ENCODE measurements around the gene ID1.
"Not testable (repeated sequence)": the region's sequence is repeated elsewhere in the genome, so short reads cannot be mapped to it uniquely, and the experiment has no call there.

The ID1 gene

GRCh38 chr20:31573555-31574321, 31.4 kb upstream of the ID1 start:
- DNase-seq (ENCODE audit: low read depth), result no peak

- DNase-seq (ENCODE audit: low read depth), result not testable (repeated sequence)
These were observed 30.1 kb upstream of the ID1 start for GRCh38 chr20:31574986-31575385.

- no peak for DNase-seq (ENCODE audit: low read depth)
These were observed 28.3 kb upstream of the ID1 start for GRCh38 chr20:31576751-31577150.

DNA sequence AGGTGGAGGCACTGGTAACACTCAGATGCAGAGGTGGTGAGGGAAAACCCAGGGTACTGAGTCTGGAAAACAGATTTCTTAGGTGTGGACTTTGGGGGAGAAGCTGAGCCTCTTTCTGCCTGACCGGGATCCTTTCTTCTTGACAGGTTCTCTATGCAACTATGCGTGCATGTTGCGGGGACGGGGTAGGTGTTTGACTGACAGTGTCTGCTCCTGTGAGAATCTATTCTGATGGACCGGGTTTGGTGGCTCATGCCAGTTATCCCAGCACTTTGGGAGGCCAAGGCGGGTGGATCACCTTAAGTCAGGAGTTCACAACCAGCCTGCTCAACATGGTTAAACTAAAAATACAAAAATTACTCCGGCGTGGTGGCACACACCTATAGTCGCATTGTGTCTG, 27.9 kb upstream of the ID1 start:
- no peak for DNase-seq (ENCODE audit: low read depth)

DNA sequence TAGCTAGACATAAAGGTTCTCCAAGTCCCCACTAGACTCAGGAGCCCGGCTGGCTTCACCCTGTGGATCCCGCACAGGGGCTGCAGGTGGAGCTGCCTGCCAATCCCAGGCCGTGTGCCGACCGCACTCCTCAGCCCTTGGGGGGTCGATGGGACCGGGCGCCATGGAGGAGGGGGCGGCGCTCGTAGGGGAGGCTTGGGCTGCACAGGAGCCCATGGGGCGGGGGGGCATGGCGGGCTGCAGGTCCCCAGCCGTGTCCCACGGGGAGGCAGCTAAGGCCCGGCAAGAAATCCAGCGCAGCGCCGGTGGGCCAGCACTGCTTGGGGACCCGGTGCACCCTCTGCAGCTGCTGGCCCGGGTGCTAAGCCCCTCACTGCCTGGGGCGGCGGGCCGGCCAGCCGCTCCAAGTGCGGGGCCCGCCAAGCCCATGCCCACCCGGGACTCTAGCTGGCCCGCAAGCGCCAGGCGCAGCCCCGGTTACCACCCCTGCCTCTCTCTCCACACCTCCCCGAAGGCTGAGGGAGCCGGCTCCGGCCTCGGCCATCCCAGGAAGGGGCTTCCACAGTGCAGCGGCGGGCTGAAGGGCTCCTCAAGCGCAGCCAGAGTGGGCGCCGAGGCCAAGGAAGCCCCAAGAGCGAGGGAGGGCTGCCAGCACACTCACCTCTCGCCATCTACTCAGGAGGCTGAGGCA, 26.5 kb upstream of the ID1 start:
- DNase-seq (ENCODE audit: low read depth), result no peak

DNA sequence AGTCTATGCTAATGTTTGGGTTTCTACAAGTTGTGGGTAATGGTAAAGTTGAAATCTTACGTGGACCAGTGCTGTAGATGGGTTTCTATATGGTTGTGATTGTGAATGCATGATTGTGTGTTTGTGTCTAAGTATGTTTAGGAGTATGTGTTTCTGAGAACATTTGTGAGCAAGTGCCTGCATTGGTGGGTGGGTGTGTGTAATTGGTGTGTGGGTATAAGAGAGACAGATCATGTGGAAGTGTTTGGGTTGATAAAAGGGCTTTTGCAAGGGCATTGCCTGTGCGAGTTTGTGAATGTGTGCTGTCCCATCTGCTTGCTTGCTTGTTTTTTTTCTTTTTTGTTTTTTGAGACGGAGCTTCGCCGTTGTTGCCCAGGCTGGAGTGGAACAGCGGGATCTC, 25.8 kb upstream of the ID1 start:
- DNase-seq (ENCODE audit: low read depth), result no peak

DNA sequence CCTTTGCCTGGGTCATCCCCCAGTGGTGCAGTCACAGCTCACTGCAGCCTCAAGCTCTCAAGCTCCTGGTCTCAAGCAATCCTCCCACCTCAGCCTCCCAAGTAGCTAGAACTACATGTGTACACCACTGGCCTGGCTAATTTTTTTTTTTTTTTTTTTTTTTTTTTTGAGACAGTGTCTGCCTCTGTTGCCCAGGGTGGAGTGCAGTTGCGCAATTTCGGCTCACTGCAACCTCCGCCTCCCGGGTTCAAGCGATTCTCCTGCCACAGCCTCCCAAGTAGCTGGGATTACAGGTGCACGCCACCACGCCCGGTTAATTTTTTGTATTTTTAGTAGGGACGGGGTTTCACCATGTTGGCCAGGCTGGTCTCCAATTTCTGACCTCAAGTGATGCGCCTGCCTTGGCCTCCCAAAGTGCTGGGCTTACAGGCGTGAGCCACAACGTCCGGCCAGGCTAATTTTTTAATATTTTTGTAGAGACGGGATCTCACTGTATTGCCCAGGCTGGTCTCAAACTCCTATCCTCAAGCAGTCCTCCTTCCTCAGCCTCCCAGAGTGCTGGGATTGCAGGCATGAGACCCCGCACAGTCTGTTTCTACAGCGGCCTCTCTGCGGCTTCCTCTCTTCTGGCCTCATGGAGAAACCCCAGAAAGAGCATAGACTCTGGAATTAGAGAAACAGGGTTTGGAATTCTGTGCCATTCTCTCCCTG, 25.0 kb upstream of the ID1 start:
- DNase-seq (ENCODE audit: low read depth), result not testable (repeated sequence)

DNA sequence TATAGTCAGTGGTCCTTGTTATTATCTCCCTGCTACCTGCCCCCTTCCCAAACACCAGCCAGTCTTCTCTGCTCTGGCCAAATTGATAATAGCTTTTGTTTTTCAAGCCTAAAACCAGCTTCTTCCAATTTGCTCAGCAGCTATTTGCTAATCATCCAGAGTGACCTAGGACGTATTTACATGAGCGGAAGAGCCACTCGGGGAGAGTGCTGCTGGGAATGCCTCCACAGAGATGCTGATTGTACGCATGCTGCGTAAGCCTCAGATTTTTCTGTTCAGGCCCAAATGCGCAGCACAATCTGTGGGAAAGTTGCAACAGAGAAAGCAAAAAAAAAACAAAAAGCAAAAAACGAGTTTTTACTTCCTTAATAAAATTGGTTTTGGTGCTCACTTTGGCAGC, 24.4 kb upstream of the ID1 start:
- no peak for DNase-seq (ENCODE audit: low read depth)

- DNase-seq (ENCODE audit: low read depth), result no peak
These were observed 23.7 kb upstream of the ID1 start for GRCh38 chr20:31581391-31581790.

- no peak for DNase-seq (ENCODE audit: low read depth)
These were observed 17.3 kb upstream of the ID1 start for GRCh38 chr20:31587545-31588389.

DNA sequence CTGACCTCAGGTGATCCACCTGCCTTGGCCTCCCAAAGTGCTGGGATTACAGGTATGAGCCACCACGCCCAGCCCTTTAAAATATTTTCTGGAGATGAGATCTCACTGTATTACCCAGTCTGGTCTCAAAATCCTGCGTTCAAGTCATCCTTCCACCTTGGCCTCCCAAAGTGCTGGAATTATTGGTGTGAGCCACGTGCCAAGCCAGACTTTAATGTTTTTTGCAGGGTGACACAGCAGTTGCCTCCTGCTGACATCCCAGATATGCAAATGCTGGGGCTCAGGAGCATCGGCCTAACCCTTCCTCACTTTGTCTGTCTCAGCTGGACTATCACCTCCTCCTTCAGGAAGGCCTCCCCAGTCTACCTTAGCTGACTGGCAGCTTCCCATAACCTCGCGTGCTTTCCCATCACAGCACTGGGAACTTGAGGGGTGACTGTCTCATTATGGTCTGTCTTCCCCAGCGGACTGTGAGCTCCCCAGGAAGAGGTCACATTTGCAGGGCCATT, 14.3 kb upstream of the ID1 start:
- no peak for DNase-seq (ENCODE audit: low read depth)

DNA sequence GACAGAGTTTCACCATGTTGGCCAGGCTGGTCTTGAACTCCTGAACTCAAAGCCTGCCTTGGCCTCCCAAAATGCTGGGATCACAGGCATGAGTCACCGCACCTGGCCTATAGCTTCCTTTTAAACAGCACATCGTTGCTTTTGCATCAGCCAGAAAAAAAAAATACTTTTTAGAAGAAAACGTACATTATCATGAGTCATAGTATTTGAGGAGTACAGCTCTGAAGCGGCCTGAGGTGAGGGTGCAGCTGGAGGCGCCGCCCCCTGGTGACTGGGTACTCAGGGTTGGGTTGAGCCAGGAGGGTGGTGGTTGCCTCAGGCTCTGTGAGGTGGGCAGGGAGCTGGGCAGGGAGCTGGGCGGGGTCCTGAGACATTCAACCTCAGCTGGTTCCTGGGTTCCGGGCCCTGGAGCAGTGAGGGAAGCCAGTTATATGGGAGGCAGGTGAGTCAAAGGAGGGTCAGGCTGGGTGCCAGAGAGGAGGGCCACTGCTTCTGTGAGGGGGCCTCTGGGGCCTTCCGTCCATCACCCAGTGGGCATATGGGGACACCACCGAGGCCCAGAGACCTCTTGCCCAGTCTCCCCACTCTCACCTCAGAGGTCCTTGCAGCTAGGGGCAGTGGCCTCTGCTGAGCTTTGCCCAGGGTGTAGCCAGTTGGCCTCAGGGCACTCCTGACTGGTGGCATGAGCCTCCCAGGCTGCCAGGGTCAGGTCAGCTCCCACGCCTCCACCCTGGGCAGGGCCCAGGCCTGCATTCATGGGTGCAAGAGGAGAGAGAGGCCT, 11.7 kb upstream of the ID1 start:
- no peak for DNase-seq (ENCODE audit: low read depth)

DNA sequence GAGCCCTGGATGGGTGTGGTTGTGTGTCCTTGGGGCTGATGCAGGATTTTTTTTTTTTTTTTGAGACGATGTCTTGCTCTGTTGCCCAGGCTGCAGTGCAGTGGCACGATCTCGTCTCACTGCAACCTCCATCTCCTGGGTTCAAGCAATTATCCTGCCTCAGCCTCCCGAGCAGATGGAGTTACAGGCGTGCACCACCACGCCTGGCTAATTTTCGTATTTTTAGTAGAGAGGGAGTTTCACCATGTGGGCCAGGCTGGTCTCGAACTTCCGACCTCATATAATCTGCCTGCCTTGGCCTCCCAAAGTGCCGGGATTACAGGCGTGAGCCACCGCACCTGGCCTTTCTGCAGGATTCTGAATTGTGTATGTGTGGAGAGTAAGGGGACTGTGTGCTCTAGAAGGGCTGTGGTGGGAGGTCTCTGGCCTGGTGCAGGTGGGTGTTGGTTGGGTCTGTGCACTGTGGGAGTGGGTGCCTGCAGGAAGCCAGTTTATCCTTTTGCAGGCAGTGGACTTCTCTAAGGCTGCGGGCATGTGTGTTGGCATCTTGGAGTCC, 11.0 kb upstream of the ID1 start:
- DNase-seq (ENCODE audit: low read depth), result no peak

- no peak for DNase-seq (ENCODE audit: low read depth)
These were observed 10.3 kb upstream of the ID1 start for GRCh38 chr20:31594558-31595379.

DNA sequence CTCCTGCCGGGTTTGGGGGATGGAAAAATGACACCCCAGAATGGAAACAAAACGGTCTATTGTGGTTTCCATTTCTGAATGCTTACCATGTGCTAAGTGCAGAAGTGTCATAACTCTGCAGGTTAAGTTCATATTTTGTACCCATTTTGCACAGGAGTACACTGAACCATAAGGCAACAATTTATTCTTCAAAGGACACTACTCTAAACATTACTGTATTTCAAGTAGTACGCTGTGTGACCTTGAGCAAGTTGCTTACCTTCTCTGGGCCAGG, 9.8 kb upstream of the ID1 start:
- DNase-seq (ENCODE audit: low read depth), result no peak

DNA sequence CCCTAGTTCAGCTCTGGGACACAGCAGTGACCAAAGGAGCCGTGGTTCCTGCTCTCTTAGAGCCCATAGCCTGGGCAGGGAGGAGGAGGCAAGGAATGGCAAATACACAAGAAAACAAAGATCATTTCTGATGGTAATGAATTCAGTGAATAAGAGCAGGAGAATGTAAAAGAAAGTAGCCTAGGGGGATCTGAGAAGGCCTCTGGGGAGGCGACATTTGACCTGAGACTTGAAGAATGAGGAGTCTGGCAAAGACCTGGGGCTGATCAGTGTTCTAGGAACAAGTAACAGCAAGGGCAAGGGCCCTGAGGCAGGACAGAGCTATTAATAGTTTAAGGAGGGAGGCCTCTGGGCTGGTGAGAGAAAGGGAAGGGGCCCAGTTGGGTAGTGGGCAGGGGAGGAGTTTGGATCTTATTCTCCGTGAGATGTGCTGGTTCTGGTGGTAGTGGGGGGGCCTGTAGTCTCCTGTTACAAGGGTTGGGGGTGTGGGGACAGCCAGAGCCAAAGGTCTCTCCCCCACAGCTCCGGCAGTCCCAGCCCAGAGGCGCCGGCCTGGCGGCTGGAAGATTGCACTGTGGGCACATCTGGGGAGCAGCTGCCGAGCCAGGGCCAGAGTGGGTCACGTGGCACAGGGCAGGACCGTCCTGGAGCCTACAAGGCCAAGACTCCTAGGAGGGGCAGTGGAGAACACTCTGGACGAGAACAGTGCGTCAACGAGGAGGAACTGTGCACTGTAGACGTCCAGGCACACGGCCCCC, 9.3 kb upstream of the ID1 start:
- no peak for DNase-seq (ENCODE audit: low read depth)

- DNase-seq (ENCODE audit: low read depth), result not testable (repeated sequence)
These were observed 8.7 kb upstream of the ID1 start for GRCh38 chr20:31596412-31596715.

DNA sequence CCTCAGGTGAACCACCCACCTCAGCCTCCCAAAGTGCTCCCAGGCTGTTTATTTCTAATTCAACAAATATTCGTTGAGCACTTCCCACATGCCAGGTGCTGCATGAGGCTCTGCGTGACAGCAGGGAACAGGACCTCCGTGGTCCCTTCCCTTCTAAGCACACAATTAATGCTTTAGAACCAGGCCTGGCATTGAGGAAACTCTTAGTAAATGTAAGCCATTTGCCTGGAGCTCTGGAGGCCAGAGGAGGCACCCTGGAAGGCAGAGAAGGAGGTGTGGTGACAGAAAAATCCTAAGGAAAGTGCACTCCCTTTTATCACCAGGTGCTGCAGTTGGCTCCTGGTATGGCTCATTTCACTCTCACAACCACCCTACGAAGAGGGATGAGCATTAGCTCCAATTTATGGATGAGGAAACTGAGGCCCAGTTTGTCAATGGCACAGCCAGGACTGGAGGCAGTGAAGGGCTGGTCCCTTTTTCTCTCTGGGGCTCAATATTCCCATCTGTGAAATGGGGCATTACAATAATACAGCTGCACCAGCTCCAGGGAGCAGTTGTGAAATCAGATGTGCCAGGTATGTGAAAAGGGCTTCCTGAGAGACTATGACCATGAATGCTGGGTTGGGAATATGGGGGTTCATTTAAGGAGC, 8.1 kb upstream of the ID1 start:
- no peak for DNase-seq (ENCODE audit: low read depth)

DNA sequence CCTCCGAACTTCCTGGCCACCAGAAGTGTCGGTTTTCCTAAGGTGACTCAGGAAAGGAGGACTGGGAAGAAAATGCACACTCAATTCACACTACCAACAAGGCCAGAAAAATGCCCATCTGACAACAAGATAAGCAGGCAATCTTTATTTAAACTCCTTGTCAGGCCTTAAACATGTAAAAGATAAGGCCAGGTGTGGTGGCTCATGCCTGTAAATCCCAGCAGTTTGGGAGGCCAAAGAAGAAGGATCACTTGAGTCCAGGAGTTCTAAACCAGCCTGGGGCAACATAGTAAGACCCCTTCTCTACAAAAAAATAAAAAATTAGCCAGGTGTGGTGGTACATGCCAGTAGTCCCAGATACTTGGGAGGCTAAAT, 7.6 kb upstream of the ID1 start:
- no peak for DNase-seq (ENCODE audit: low read depth)
